ENCODE measurements around the gene TSNAX.

Gene TSNAX

DNA sequence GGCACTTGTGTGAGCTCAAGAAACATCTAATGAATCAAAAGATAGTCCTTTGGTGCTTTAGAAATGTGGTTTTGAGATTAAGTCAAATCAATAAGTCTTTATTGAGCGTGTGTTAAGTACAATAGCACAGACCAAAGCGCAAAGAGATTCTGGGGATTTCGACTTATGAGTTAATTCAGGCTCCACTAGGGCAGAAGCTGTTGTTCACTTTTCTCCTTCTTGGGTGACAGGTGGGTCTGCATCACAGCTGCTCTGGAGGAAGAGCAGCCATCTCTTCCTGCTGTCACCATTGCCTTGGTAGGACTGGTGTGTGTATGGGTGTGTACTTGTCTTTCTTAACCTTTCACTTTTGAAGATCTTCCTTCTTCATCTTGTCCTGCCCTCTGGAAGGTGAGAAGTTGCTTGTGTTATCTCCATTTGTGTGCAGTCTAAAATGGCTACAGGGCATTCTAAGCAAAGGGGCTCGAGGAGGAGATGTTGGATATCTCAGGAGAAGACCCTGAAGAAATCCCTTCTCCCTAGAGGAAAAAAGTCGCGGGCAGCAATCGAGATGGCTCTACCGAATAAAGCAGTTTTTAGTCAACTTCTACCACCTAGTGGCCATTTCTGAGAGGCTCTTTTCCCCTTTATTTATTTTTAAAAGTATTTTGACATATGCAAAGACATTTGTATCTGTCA, 75.3 kb downstream of the TSNAX start:
- peak in 1 of 2 experiments; percentile 13 for DNase-seq

DNA sequence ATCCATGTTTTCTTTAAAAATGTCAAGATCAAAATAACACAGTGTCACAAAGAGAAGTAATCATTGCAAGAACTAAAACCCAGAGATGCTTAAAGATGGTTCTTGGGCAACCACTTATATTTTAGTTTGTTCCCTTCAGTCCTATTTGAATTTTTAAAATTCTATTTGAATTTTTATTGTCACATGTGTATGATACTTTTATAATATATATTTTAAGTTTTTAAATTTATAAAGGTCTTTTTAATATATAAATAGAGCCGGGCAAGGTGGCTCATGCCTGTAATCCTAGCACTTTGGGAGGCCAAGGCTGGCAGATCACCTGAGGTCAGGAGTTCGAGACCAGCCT, 75.8 kb downstream of the TSNAX start:
- no peak for DNase-seq

DNA sequence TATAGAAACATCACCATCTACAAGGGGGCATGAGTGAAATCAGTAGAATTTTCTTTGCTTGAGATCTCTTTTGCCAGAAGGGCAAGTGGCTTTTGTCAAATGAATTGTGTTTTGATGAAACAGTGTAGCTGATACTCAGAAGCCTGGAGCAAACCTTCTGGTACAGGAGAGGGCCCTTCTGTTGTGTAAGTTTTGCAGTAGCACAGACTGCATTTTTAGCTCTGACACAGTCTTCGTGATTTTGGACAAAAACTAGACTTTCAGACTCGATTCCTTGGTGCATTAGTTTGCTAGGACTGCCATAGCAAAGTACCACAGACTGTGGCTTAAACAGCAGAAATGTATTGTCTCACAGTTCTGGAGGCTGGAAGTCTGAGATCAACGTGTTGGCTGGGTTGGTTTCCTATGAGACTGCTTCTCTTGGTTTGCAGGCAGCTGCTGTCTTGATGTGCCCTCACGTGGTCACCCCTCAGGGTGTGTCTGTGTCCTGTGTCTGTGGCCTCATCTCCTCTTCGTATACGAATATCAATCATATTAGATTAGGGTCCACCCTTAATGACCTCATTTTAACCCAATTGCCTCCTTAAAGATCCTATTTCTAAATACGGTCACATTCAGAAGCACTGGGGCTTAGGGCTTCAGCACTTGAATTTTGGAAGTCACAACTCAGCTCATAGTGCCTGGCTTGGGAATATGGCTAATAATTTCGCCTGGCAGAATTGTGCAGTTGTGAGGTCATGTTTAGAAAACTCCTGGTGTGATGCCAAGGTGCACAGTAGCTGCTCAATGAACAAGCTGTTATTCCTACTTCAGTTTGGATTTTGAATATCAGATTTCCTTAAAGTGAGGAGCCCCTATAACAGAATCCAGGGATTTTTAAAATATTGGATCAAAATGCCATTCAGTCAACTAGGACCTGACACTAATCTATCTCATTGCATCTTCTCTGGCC, 77.0 kb downstream of the TSNAX start:
- no peak for DNase-seq

DNA sequence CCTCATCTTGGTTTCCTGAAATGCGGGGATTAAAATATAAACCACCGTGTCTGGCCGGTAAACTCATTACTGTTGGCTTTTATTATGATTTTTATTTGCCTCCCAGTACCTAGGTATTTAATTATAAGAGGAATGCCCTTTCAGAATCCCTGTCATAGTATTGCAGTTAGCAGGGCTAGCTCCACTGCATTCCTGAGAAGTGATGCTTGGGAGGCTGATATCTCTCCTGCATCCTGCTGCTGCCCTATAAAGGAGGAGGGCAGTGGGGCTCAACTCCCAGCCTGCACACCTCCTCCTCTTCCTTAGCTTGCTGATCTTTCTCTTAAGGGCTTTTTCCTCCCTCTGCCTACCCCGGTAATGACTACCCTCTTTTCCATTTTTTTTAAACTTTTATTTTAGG, 78.2 kb downstream of the TSNAX start:
- DNase-seq: no peak

DNA sequence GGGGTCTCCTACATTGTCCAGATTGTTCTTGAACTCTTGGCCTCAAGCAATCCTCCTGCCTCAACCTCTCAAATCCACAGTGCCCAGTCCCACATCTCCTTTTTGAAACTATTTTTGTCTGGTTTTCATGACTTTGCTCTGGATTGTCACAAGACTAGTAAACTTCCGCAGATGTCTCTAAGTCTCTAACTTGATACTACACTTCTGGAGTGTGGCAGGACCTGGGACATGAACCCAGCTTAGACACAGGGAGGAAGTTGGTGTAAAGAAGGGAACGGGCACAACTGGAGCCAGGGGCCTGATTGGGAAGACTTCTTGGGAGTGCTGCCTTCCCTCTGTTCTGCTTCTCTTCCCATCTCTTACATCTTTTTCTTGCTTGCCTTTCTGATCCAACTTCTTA, 81.9 kb downstream of the TSNAX start:
- DNase-seq: no peak

- DNase-seq: no peak
Observed at GRCh38 chr1:231611111-231611510, 82.6 kb downstream of the TSNAX start.

GRCh38 chr1:231611851-231612250, 83.4 kb downstream of the TSNAX start:
- DNase-seq: no peak

GRCh38 chr1:231612393-231613089, 84.1 kb downstream of the TSNAX start:
- DNase-seq: peak; percentile 12 to 16

DNA sequence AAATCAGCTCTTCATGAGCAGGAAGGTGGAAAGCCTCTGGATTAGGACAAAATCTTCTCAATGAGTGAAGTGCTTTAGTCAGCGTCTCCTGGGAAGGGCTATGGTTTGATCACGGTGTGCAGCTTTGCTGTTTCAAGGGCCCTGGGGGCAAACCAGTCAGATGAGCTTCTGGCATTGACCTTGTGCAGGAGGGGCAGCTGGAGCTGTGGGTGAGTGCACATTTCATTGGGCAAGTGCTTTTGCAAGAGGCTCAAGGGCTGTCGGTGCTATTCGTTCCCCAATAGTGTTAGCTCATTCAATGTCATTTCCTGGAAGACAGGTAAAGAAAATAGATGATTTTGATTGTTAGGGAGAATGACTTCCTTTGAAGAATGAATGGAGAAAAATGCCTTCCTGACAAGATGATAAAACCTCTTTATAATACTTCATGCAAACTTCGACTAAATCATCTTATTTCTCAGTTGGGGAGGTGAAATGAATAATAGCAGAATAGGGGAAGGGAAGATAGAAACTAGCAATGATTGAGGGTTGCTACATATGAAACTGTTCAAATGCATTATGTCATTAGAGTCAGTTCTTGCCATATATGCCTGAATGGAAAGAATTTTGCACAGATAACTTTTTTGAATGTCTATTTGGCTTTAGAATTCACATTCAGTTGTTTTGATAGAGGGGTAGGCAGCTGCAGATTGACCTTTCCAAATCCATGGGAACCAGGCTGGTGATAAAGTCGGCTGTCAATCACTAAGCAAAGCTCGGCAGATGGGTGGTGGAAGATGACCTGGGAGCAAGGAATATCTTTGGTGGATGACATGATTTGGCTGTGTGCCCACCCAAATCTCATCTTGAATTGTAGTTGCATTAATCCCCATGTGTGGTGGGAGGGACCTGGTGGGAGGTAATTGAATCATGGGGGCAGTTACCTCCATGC, 85.2 kb downstream of the TSNAX start:
- no peak for DNase-seq
